Omental fat pad (tissue), 4 donors: ENCODE results near the gene MYCBP2. TPM values are rescaled to one million over a fixed set of nuclear protein-coding genes. Genes with fewer than 3 reads are reported as not detected.

Experiments
- ATAC-seq: fragments of 150-250 bp; one replicate; pipeline ENCODE4 v1.9.1; 2016; ENCODE audit warnings: mild to moderate bottlenecking, moderate library complexity; ENCODE audit not compliant: low FRiP score
- DNase-seq: peaks from one replicate; pipeline ENCODE4 v3.0.0-alpha.2; 2019; ENCODE audit warnings: low spot score
- total RNA-seq, 4 donors: library from RNA; depleted of rRNA; stranded (reverse); fragments of >200 nt; gene quantifications; one replicate each; pipeline ENCODE4 v1.1.0, GENCODE V29; 2016
- TF ChIP-seq, protein P1 (sequence below), 3 donors: fragments of 450-650 bp; IDR thresholded peaks; one replicate each; pipeline ENCODE4 v1.5.1; 2016 to 2017; ENCODE audit warnings: antibody characterized with exemption in 3 of 3, mild to moderate bottlenecking in 3 of 3, moderate library complexity in 2 of 3

MYCBP2 gene
- total RNA-seq, 4 donors from 2014 or later, result 152 to 277 (median 223) TPM

DNA sequence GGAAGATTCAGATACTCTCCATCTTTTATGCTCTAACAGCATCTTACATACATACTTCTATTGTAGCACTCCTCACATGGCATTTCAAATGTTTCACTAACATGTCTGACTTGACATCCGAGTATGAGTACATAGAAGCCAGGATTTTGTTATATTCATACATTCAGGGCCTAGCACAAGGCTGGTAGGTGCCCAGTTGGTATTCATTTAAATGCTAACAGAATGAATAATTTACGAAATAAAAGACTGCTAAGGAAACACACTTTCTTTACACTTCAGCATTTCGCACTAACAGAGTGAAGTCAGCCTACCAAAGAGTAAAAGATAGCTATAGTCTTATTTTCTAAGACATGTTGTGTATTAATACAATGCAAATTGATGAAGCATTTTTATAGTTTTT lies 232.1 kb downstream of the MYCBP2 start:
- no peak for DNase-seq
- no peak for ATAC-seq
- TF ChIP-seq, protein P1, sequence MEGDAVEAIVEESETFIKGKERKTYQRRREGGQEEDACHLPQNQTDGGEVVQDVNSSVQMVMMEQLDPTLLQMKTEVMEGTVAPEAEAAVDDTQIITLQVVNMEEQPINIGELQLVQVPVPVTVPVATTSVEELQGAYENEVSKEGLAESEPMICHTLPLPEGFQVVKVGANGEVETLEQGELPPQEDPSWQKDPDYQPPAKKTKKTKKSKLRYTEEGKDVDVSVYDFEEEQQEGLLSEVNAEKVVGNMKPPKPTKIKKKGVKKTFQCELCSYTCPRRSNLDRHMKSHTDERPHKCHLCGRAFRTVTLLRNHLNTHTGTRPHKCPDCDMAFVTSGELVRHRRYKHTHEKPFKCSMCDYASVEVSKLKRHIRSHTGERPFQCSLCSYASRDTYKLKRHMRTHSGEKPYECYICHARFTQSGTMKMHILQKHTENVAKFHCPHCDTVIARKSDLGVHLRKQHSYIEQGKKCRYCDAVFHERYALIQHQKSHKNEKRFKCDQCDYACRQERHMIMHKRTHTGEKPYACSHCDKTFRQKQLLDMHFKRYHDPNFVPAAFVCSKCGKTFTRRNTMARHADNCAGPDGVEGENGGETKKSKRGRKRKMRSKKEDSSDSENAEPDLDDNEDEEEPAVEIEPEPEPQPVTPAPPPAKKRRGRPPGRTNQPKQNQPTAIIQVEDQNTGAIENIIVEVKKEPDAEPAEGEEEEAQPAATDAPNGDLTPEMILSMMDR (IDR thresholded peaks at IDR 0.05), result no peak

DNA sequence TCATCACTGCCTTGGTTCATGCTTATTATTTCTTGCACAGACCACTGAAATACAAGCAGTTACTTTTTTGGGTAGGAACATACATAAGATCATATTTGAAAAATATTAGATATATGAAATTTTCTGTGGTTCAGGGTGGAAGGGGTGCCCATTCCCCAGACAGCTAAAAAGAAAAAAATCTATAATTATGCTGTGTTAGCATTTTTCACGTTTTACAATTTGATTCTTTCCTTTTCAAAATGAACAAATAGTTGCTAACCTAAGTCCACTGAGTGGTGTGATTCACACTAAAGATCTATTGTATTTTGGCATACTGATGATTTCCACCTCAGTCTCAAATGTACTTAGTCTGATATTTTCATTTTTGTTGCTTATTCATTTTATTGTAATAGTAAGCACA lies 233.2 kb downstream of the MYCBP2 start:
- no peak for DNase-seq
- ATAC-seq, result no peak
- TF ChIP-seq, protein P1 (IDR thresholded peaks at IDR 0.05), result no peak

DNA sequence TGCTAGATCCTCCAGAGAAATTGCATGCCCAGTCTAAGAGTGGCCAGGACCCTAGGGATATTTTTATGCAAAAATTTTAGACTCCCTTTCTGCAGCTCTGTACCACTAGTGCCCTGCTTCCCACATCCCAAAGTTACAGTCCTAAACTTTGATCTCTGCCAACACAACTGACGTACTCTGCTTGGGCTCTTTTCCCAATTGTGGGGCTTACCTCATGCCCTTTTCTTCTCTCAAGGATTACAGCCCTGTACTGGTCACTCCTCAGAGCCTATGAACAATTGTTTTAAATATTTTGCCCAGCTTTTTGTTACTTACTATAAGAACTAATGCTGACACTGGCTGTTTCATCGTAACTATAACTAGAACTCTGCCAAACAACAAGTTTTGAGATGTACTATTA lies 242.1 kb downstream of the MYCBP2 start:
- no peak for DNase-seq
- no peak for ATAC-seq
- TF ChIP-seq, protein P1 (IDR thresholded peaks at IDR 0.05), result no peak

DNA sequence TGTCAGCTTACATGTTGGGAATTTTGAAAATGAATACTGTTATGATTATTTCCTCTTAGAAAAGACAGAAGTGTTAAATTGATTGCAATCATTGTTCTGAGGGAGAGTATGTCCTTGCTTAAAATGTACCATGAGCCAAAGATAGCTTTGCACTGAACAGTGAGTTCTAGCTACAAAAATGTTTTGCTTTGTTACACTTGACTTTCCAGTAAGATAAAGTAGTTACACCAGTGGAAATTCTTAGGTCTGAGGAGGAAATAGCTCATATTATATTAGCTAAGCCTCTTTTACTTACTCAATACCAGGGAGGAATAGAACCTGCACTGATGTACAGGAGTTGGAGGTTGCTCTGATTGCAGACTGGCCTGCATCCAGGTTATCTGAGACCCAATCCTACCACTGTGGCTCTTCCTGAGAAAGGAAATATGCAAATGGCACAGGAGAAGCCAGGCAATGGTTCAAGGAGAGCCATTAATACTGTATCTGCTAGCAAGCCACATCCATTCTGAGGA lies 246.9 kb downstream of the MYCBP2 start:
- no peak for DNase-seq
- no peak for ATAC-seq
- TF ChIP-seq, protein P1 (IDR thresholded peaks at IDR 0.05), result no peak

DNA sequence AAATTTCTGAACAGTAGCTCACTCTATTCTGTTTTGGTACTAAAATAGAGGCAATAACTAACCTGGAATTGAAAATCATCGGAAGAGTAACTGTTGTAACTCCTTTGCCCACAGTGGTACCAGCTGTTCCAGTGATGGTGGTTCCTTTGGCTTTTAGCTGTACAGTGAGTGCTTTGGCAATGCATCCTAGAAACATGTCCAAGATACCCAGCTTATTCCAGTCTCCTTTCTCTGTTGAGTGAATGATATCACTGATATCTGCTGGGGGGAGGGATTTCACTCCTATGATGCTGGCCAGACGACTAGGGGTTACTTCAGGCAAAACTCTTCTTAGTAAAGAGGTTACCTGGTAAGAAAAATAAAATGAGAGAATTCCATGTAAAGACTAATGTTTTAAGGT lies 259.4 kb downstream of the MYCBP2 start:
- ATAC-seq, result no peak
- TF ChIP-seq, protein P1 (IDR thresholded peaks at IDR 0.05), result no peak
- DNase-seq, result no peak

DNA sequence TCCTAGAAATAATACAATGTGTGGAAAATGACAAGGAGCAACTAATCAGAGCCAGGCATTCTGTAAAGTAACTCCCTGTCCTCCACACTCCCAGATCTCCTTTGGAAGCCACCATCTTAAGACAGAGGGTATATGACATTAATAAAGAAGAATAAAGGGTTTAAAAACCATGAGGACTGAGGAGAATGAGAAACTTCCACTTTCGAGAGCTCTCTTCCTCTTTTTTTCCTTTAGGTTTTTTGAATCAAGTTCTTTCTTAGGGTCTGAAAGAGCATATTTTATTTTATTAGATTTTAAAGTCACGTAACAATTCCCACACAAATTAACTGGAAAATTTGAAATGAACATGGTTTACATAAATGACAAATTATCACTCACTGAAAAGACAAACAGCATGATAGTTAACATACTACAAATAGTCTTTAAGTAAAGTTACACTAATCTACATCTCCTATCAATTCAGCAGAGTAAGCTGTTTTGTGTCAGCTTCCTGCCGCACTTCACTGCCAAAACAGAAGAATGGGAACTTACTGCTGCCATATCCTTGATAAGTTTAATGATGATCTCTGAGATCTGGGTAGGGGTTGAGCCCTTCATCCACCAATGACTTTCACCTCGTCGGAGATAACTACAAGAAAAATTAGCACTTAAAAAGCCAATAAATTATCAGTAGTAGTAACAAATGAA lies 261.3 kb downstream of the MYCBP2 start:
- ATAC-seq (no peak), DNase-seq (no peak)
- TF ChIP-seq, protein P1 (IDR thresholded peaks at IDR 0.05), result no peak

DNA sequence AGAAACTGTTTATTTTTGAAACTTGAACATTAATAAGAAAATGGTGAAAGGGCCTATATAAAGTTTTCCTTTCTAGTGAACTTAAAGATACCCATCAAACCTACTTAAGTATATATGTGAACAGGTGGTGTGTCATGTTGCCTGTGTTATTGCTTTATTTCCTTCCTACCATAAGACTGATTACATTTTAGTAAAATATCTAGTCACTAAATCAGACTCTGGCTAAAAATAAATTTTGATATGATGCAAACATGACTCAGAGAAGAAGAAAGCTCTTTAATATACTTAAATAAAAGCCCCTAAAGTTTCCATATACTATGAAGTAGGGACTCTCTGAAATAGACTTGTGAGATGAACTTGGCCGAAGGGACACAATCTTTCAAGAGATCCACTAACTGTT lies 264.8 kb downstream of the MYCBP2 start:
- DNase-seq (no peak), ATAC-seq (no peak)
- TF ChIP-seq, protein P1 (IDR thresholded peaks at IDR 0.05), result no peak
